Nephron progenitor cell (in vitro differentiated cells): ENCODE results near the gene PRKG1.

Experiments
- DNase-seq: peaks from one replicate; pipeline ENCODE4 v3.0.0; 2021
- H3K27ac Mint-ChIP-seq: 2 replicates; pipeline ENCODE4 v1.8.0; 2021; ENCODE audit warnings: mild to moderate bottlenecking, moderate library complexity, mixed read lengths
- H3K27me3 Mint-ChIP-seq: 2 replicates; pipeline ENCODE4 v1.8.0; 2021; ENCODE audit warnings: mild to moderate bottlenecking, low read depth, mixed read lengths; ENCODE audit not compliant: poor library complexity
- H3K36me3 Mint-ChIP-seq: 2 replicates; pipeline ENCODE4 v1.8.0; 2021; ENCODE audit warnings: low read depth, mixed read lengths
- H3K4me1 Mint-ChIP-seq: 2 replicates; pipeline ENCODE4 v1.8.0; 2021; ENCODE audit warnings: mixed read lengths
- H3K4me3 Mint-ChIP-seq: 2 replicates; pipeline ENCODE4 v1.8.0; 2021; ENCODE audit warnings: mild to moderate bottlenecking, moderate library complexity, mixed read lengths
- H3K9me3 Mint-ChIP-seq: 2 replicates; pipeline ENCODE4 v1.8.0; 2021; ENCODE audit warnings: mild to moderate bottlenecking, moderate library complexity, mixed read lengths
- TF ChIP-seq, protein P1 (sequence below): fragments of 200-600 bp; sonication (generic); IDR thresholded peaks from 2 replicates; pipeline ENCODE4 v1.5.0; 2021; ENCODE audit warnings: antibody characterized with exemption

Gene PRKG1

DNA sequence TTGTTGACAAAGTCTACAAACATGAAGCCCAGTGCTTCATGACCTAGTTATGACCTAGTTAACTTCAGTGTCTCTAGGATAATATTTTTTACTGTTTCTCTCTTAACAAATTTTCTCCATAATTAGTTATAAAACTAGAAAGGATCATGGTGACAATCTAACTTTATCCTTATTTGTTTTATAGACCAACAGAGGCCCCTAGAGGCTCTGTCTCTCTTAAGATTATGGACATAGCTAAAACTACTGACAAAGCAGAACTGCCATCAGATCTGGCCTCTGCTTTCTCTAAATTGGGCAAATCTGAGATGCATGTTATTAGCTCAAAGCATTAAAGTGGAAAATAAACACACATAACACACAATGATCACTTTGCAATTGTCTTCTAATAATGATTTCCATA is 449.2 kb downstream of the PRKG1 start:
- TF ChIP-seq, protein P1, sequence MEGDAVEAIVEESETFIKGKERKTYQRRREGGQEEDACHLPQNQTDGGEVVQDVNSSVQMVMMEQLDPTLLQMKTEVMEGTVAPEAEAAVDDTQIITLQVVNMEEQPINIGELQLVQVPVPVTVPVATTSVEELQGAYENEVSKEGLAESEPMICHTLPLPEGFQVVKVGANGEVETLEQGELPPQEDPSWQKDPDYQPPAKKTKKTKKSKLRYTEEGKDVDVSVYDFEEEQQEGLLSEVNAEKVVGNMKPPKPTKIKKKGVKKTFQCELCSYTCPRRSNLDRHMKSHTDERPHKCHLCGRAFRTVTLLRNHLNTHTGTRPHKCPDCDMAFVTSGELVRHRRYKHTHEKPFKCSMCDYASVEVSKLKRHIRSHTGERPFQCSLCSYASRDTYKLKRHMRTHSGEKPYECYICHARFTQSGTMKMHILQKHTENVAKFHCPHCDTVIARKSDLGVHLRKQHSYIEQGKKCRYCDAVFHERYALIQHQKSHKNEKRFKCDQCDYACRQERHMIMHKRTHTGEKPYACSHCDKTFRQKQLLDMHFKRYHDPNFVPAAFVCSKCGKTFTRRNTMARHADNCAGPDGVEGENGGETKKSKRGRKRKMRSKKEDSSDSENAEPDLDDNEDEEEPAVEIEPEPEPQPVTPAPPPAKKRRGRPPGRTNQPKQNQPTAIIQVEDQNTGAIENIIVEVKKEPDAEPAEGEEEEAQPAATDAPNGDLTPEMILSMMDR = no peak
- H3K9me3 Mint-ChIP-seq = no peaks in the 10 kb centered on the region
- H3K4me3 Mint-ChIP-seq = no peak overlapping the region
- no peaks in the 10 kb centered on the region for H3K27me3 Mint-ChIP-seq
- H3K36me3 Mint-ChIP-seq = no peaks in the 10 kb centered on the region
- DNase-seq = no peak
- no peak overlapping the region for H3K27ac Mint-ChIP-seq
- peaks cover 5% of the 10 kb centered on the region for H3K4me1 Mint-ChIP-seq

DNA sequence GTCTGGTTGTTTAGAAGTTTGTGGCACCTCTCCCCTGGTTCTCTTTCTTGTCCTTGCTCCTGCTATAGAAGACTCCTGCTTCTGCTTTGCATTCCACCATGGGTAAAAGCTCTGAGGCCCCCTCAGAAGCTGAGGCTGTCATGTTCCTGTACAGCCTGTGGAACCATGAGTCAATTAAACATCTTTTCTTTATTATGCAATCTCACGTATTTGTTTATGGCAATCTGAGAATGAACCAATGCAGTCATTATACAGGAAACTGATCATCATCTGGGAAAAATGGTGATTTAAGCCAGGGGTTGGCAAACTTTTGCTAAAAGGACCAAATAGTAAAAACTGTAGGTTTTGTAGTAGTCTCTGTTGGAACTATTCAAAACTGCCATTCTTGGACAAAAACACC is 449.8 kb downstream of the PRKG1 start:
- Mint-ChIP-seq H3K27me3 (no peaks in the 10 kb centered on the region), H3K36me3 (no peaks in the 10 kb centered on the region), H3K9me3 (no peaks in the 10 kb centered on the region), H3K4me1 (peaks cover 5% of the 10 kb centered on the region), H3K27ac (peak overlapping the region; percentile 73), H3K4me3 (no peak overlapping the region)
- DNase-seq = no peak
- TF ChIP-seq, protein P1 = no peak

DNA sequence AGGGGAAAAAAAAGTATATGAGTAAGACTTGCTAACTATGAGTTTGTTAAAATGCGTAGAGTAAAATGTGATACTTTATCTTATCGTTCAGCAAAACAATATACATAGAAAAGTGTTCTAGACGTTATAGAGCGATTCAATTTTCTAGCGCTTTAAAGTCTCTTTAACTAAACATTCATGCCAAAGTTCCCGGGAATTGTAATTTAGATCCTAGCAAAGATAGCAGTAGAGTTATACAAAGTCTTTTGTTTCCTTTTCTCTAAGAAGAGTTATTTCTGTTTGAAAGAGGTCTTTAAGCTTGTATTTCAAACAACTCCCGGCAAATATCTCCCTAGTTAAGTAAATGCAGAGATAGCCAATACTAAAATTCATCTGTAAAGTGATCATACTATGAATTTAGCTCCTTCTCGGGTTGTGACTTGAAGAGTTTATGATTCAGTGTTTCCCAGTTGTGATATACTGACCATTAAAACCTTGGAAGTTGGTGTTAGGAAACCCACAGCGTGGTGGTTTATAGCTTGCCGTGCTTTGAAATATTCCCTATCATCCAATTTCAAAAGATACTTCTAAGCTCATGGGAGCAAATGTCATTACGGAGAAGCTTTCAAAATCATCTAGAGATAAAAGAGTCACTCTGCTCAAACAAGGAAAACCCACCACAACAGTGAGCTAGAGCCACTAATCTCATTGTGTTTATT is 453.4 kb downstream of the PRKG1 start:
- TF ChIP-seq, protein P1 = no peak
- Mint-ChIP-seq H3K27ac (peak overlapping the region; percentile 94), H3K4me1 (peaks cover 8% of the 10 kb centered on the region), H3K27me3 (no peaks in the 10 kb centered on the region), H3K36me3 (no peaks in the 10 kb centered on the region), H3K9me3 (no peaks in the 10 kb centered on the region), H3K4me3 (peak overlapping the region; percentile 31)
- no peak for DNase-seq

DNA sequence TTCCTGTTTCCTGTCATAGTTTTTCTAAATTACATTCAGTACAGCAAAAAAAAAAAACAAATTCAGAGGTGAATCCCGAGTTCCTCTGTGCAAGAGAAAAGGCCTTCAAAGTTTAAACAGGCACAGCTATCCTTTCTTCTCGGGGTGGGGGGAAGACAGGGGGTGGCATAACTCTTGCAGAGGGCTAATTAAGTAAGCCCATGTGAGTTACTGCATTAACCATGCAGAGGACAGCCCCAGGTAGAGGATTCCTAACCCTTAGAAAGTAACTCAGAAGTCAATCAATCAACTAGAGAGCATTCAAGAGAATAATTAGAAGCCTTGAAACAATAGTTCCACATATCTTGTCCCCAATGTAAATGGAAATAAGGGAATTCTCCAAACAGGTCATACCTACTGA is 454.2 kb downstream of the PRKG1 start:
- Mint-ChIP-seq H3K4me3 (no peak overlapping the region), H3K9me3 (no peaks in the 10 kb centered on the region), H3K27ac (peak overlapping the region; percentile 94), H3K27me3 (no peaks in the 10 kb centered on the region), H3K36me3 (no peaks in the 10 kb centered on the region), H3K4me1 (peaks cover 10% of the 10 kb centered on the region)
- no peak for DNase-seq
- TF ChIP-seq, protein P1 = no peak

DNA sequence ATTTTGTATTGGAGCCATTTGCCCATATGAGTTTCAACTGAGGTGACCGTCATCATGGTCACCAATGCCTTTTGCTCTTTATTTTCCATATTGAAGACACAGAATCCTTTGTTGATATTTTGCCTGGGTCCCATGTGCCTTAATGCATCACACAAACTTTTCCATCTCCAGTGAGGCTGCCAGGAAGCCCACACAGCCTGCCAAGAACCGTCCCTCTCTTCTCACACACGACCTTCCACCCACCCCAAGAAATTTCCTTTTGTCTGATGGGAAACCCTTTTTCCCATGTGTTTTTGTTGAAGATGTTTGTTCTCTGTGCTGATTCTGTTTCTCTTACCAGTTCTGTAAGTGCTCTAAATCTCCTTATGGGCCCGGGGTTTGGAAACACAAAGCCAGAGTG is 456.3 kb downstream of the PRKG1 start:
- Mint-ChIP-seq H3K27me3 (no peaks in the 10 kb centered on the region), H3K4me3 (no peak overlapping the region), H3K27ac (no peak overlapping the region), H3K9me3 (no peaks in the 10 kb centered on the region), H3K4me1 (peaks cover 10% of the 10 kb centered on the region), H3K36me3 (no peaks in the 10 kb centered on the region)
- TF ChIP-seq, protein P1 = no peak
- no peak for DNase-seq

DNA sequence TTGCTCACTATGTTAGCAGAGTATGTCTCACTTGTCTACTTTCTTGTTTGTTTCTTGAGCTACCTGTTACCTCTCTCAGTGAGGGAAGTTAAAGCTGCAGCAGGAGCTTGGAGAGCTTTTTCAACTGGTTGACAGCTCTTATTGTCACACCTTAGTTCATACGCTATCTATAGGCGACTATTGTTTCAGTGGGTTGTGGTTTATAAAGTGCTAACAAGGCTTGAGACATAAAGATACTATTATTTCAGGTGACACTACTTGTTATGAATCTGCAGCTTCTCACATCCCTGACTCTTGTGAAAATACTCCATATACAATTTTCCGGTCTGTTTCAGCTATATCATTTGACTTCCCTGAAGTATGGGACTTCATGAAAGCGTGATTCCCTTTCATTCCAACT is 457.8 kb downstream of the PRKG1 start:
- no peaks in the 10 kb centered on the region for H3K9me3 Mint-ChIP-seq
- H3K4me1 Mint-ChIP-seq = peaks cover 19% of the 10 kb centered on the region
- H3K36me3 Mint-ChIP-seq = no peaks in the 10 kb centered on the region
- DNase-seq = no peak
- H3K4me3 Mint-ChIP-seq = no peak overlapping the region
- no peak overlapping the region for H3K27ac Mint-ChIP-seq
- no peaks in the 10 kb centered on the region for H3K27me3 Mint-ChIP-seq
- TF ChIP-seq, protein P1 = no peak
